Placental pericyte (primary cell): ENCODE data around the gene DRG1. TPM values are rescaled to one million over a fixed set of nuclear protein-coding genes. Genes with fewer than 3 reads are reported as not detected.

Experiments used
- small RNA-seq: library from RNA; depleted of rRNA; stranded (forward); fragments of <200 nt; gene quantifications from one replicate; pipeline ENCODE3, GENCODE V24; 2012; ENCODE audit warnings: low replicate concordance
- total RNA-seq: library from RNA; depleted of rRNA; stranded (reverse); fragments of >200 nt; gene quantifications from 2 replicates; pipeline ENCODE4 v1.2.3, GENCODE V29; 2012

DRG1 gene
- 82.5 and 97.6 TPM in 2 replicates for total RNA-seq

GRCh38 chr22:31399211-31400022 lies at the start of gene DRG1:
Gene DRG1, plus strand, starts transcription at chr22:31399604. Its CDS starts 80 bp downstream, at chr22:31399684.

Small RNAs within 50 kb of the gene (small RNA-seq; reads per million reads assigned to genes)
- gene RNU6-28P (0.68 reads per million, percentile 30 among the genes with 10 or more reads in this experiment), gene RNU6-338P (not detected)

Other genes with a start within 250 kb of the DRG1 start
- 36.9 and 41.8 TPM in 2 replicates for gene RNF185, start 239.4 kb upstream of the DRG1 start, total RNA-seq
- 36.2 and 37.0 TPM in 2 replicates for gene LIMK2, start 187.3 kb upstream of the DRG1 start, total RNA-seq
- gene PIK3IP1, start 107.1 kb upstream of the DRG1 start, total RNA-seq: 9.0 and 38.7 TPM in 2 replicates
- 14.2 and 25.3 TPM in 2 replicates for gene PATZ1, start 53.3 kb upstream of the DRG1 start, total RNA-seq
- 12.6 and 13.3 TPM in 2 replicates for gene EIF4ENIF1, start 90.2 kb downstream of the DRG1 start, total RNA-seq
- gene SFI1, start 96.9 kb downstream of the DRG1 start, total RNA-seq: 8.8 and 26.3 TPM in 2 replicates